ENCODE measurements around the gene HOXB6.

The HOXB6 gene

DNA sequence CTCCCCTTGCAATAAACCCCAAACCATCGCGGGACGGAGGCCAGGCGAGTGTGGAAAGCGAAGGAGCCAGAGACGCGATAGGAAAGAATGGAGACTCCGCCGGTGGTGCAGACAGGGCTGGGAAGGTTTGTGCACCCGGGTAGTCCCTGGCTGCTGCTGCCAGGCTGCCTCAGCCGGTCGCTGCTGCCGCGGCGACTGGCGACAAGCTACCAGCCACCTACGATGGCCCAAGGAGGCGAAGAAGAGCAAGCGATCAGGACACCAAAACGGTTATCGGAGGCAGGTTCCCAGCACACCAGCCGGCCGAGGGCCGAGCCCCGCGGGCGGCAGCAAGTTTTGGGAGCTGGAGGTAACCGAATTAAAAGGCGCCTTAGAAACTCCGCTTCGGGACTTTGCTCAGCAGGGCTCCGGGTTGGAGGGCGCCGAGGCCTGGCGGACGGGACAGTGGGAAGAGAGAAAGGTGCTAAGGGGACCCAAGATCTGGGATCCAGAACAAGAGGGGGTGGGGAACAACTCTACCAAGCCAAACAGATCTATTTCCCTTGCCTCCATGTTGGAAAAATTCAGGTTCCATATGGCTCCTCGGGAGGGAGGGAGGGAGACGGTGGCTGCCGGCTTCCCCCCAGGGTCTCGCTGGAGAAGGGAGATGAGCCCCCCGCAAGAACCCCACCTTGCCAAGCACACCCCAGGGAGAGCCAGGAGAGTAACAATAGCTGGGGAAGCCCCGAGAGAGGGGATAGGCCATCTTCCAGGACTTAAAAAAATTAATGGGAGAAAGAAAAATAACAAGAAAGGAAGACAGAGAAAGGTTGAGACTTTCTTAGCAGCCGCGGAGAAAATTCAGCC is 50.2 kb downstream of the HOXB6 start:
- TF ChIP-seq, protein P1, sequence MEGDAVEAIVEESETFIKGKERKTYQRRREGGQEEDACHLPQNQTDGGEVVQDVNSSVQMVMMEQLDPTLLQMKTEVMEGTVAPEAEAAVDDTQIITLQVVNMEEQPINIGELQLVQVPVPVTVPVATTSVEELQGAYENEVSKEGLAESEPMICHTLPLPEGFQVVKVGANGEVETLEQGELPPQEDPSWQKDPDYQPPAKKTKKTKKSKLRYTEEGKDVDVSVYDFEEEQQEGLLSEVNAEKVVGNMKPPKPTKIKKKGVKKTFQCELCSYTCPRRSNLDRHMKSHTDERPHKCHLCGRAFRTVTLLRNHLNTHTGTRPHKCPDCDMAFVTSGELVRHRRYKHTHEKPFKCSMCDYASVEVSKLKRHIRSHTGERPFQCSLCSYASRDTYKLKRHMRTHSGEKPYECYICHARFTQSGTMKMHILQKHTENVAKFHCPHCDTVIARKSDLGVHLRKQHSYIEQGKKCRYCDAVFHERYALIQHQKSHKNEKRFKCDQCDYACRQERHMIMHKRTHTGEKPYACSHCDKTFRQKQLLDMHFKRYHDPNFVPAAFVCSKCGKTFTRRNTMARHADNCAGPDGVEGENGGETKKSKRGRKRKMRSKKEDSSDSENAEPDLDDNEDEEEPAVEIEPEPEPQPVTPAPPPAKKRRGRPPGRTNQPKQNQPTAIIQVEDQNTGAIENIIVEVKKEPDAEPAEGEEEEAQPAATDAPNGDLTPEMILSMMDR (IDR thresholded peaks at IDR 0.05; ENCODE audit: insufficient read depth, missing control alignments): no peak
- FAIRE-seq: no peak
- no peak for DNase-seq (ENCODE audit: insufficient read length, low spot score)

DNA sequence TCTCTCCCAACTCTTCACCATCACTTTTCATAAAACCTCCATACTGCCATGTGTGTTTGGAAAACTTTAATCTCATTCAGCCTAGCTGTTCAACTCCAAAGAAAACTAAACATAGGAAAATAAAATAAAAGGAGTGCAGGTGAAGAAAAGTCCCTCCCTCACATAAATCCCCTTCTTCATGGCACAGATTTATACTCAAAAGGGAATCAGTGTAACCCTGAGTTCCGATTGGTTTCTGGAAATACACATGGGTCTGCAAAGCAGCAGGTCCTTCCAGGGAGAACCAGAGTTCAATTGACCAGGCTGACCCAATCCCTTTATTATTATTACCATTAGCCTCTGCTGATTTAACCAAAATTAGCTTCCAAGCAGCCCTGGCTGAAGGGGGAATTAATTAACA is 51.0 kb downstream of the HOXB6 start:
- TF ChIP-seq, protein P1 (IDR thresholded peaks at IDR 0.05; ENCODE audit: insufficient read depth, missing control alignments): no peak
- DNase-seq (ENCODE audit: insufficient read length, low spot score): no peak
- no peak for FAIRE-seq

DNA sequence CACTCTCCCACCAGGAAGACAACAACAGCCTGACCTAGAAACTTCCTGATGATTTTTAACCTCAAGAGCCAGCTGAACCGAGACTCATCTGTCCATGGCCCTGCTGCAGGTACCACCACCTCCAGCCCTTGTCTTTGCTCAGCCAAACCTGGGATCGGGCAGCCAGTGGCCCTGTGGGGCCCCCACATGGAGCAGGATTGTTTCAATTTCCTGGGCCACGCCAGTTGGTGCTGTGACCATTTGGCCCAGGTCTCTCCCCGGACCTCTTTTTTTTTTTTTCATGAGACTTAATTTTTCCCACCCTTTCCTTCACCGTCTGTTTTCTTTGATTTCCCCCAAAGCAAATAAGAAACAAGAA is 51.6 kb downstream of the HOXB6 start:
- FAIRE-seq: no peak
- TF ChIP-seq, protein P1 (IDR thresholded peaks at IDR 0.05; ENCODE audit: insufficient read depth, missing control alignments): no peak
- no peak for DNase-seq (ENCODE audit: insufficient read length, low spot score)

DNA sequence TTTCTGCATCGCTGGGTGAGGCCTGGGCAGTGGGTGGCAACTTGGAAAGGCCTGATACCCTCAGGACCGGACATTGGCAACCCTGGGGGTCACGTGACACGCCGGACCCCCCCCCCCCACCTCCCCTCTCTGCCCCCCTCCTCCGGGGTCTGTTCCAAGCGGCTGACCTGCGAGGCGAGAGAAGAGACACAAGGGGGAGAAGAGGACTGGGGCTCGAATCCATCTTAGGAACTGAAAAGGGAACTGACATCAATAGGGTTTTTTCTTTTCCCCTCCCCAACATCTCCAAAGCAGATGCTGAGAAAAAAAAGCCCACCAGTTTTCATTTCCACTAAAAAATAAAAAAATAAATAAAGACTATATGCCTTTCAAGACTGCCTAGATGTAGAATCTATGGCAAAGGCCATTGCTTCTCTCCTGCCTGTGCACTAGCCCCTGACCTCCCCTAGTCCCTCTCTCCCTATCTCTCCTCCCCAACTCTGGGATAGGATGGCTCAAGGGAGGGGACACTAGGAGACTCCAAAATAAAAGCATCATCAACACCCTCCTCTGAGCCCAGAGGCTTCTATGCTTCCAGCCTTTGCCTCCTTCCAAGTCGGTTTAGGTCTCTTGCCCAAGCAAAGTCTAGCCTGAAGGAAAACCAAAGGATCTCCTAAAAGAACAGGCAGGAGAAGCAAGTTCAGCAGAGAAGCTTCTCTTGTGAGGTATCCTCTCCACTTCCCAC is 52.2 kb downstream of the HOXB6 start:
- FAIRE-seq (no peak), DNase-seq (ENCODE audit: insufficient read length, low spot score) (no peak)
- TF ChIP-seq, protein P1 (IDR thresholded peaks at IDR 0.05; ENCODE audit: insufficient read depth, missing control alignments): no peak

DNA sequence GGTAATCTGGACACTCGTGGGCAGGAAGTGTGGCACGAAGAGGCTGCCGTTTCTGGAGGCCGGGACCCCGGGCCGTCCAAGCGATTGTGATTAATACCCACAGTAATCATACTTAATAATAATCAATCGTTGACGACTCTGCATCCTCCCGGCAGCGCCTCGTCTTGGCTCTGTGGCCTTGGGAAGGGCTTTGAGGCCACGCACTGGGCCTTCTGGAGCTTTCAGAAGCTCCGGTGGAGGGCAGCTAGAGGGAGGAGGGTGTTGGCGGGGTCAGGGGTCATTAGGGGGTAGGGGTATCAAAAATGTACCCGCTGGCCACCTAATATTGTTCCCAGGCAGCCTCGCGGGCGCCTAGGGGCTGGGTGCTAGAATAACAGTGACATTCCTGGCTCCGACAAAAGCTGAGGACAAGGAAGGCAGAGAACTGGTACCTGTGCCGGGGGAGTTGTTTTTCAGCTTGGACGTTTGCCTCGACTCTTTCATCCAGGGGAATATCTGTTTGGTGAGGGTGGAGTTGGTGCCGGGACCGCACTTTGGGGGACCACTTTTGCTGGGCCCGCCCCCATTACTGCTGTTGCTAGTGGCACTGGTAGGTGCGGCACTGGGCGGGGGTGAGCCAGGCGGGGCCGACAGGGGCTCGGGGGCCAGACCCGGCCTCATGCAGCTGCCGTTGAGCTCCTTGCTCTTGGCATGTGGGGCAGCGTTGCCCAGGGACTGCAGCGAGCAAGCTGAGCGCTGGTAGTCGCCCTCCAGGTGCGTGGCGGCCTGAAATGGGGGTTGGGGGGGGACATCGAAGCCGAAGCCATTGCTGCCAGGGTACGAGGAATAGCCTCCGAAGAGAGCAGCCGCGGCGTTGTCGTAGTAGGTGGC is 53.0 kb downstream of the HOXB6 start:
- FAIRE-seq (no peak), DNase-seq (ENCODE audit: insufficient read length, low spot score) (no peak)
- TF ChIP-seq, protein P1 (IDR thresholded peaks at IDR 0.05; ENCODE audit: insufficient read depth, missing control alignments): no peak

DNA sequence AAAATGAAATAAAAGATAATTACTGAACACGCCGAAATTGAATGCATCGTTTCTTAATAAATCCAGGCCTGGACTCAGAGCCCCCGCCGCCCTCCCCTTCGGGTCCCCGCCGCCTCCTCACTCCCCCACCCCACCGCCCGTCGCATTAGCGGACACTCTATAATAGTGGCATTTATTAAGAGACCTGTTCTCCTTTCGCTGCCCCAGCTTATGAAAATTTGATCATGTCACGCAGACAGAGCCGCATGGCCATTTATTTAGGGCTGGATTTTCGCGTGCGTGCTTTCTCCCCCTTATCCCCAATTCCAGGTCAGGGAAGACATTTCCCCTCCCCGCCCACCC is 53.6 kb downstream of the HOXB6 start:
- TF ChIP-seq, protein P1 (IDR thresholded peaks at IDR 0.05; ENCODE audit: insufficient read depth, missing control alignments): no peak
- DNase-seq (ENCODE audit: insufficient read length, low spot score): no peak
- no peak for FAIRE-seq

All from D721Med (cell line).